Measurements from ENCODE around the gene LRRC3C.
A peak's percentile ranks its signal among the peaks of the same experiment; 100 is the strongest.

Gene LRRC3C

GRCh38 chr17:39951924-39952679, 24.6 kb downstream of the LRRC3C start:
- H3K27ac ChIP-seq (replicated peaks), result no peak overlapping the region
- no peak for TF ChIP-seq REST (IDR thresholded peaks at IDR 0.05; ENCODE audit: insufficient replicate concordance, low read depth)
- no peak for TF ChIP-seq CTCF (IDR thresholded peaks at IDR 0.05; ENCODE audit: insufficient read depth, low read length)
- TF ChIP-seq SPI1 (IDR thresholded peaks at IDR 0.05; ENCODE audit: borderline replicate concordance, low read depth), result no peak
- TF ChIP-seq GABPA (IDR thresholded peaks at IDR 0.05; ENCODE audit: low read depth), result no peak
- TF ChIP-seq POLR2AphosphoS5 (IDR thresholded peaks at IDR 0.05; ENCODE audit: low read depth), result no peak
- peak overlapping the region; percentile 31 for H3K4me3 ChIP-seq (replicated peaks; ENCODE audit: insufficient read depth, low read length)
- no peak for DNase-seq (ENCODE audit: low read depth in 1 of 2, low spot score in 1 of 2)
- no peaks in the 10 kb centered on the region for H3K27me3 ChIP-seq (ENCODE audit: insufficient read depth, poor library complexity, severe bottlenecking)

- H3K4me3 ChIP-seq (replicated peaks; ENCODE audit: insufficient read depth, low read length), result peak overlapping the region; percentile 60
- no peak overlapping the region for H3K27ac ChIP-seq (replicated peaks)
- no peak for TF ChIP-seq REST (IDR thresholded peaks at IDR 0.05; ENCODE audit: insufficient replicate concordance, low read depth)
- TF ChIP-seq GABPA (IDR thresholded peaks at IDR 0.05; ENCODE audit: low read depth), result no peak
- TF ChIP-seq CTCF (IDR thresholded peaks at IDR 0.05; ENCODE audit: insufficient read depth, low read length), result no peak
- H3K27me3 ChIP-seq (ENCODE audit: insufficient read depth, poor library complexity, severe bottlenecking), result no peaks in the 10 kb centered on the region
- peak; percentile 86 to 96 for DNase-seq (ENCODE audit: low read depth in 1 of 2, low spot score in 1 of 2)
Observed at GRCh38 chr17:39952680-39953470, 25.3 kb downstream of the LRRC3C start.

- DNase-seq (ENCODE audit: low read depth in 1 of 2, low spot score in 1 of 2), result no peak
Observed at GRCh38 chr17:39953471-39953888, 25.9 kb downstream of the LRRC3C start.

More at GRCh38 chr17:39953471-39953888, 25.9 kb downstream of the LRRC3C start:
- no peak for TF ChIP-seq REST (IDR thresholded peaks at IDR 0.05; ENCODE audit: insufficient replicate concordance, low read depth)
- TF ChIP-seq SPI1 (IDR thresholded peaks at IDR 0.05; ENCODE audit: borderline replicate concordance, low read depth), result no peak
- TF ChIP-seq GABPA (IDR thresholded peaks at IDR 0.05; ENCODE audit: low read depth), result no peak
- no peak for TF ChIP-seq CTCF (IDR thresholded peaks at IDR 0.05; ENCODE audit: insufficient read depth, low read length)
- TF ChIP-seq POLR2AphosphoS5 (IDR thresholded peaks at IDR 0.05; ENCODE audit: low read depth), result no peak
- Histone ChIP-seq H3K4me3 (replicated peaks; ENCODE audit: insufficient read depth, low read length) (peak overlapping the region; percentile 60), H3K27me3 (ENCODE audit: insufficient read depth, poor library complexity, severe bottlenecking) (no peaks in the 10 kb centered on the region), H3K27ac (replicated peaks) (no peak overlapping the region)

Measured in HL-60 (cell line).